Stimulated activated CD8-positive, alpha-beta memory T cell treated with anti-CD3 and anti-CD28 coated beads, Interleukin-7, amount 100 ng/mL, for 1 hour (primary cell): ENCODE data around the gene JUND.

Experiments
- DNase-seq, 2 donors: peaks; one replicate each; pipeline ENCODE4 v3.0.0-alpha.2; 2020; ENCODE audit warnings: low read depth in 2 of 2

The JUND gene

GRCh38 chr19:18269070-18269723, 12.2 kb downstream of the JUND start:
- DNase-seq, result no peak

GRCh38 chr19:18266771-18267686, 14.4 kb downstream of the JUND start:
- no peak for DNase-seq

- DNase-seq, result no peak
Measured at GRCh38 chr19:18265582-18265981, 15.8 kb downstream of the JUND start.

GRCh38 chr19:18264971-18265540, 16.4 kb downstream of the JUND start:
- no peak for DNase-seq

GRCh38 chr19:18264137-18264854, 17.1 kb downstream of the JUND start:
- no peak for DNase-seq

- DNase-seq, result no peak
Measured at GRCh38 chr19:18263324-18264136, 17.9 kb downstream of the JUND start.

- DNase-seq, result no peak
Measured at GRCh38 chr19:18262917-18263316, 18.5 kb downstream of the JUND start.

GRCh38 chr19:18262144-18262543, 19.3 kb downstream of the JUND start:
- DNase-seq, result no peak

GRCh38 chr19:18261474-18261873, 19.9 kb downstream of the JUND start:
- DNase-seq, result no peak

GRCh38 chr19:18259893-18260292, 21.5 kb downstream of the JUND start:
- DNase-seq, result no peak

- DNase-seq, result no peak
Measured at GRCh38 chr19:18257503-18258470, 23.6 kb downstream of the JUND start.

- DNase-seq, result no peak
Measured at GRCh38 chr19:18254546-18255503, 26.6 kb downstream of the JUND start.

GRCh38 chr19:18253716-18254115, 27.7 kb downstream of the JUND start:
- no peak for DNase-seq

- no peak for DNase-seq
Measured at GRCh38 chr19:18253130-18253529, 28.3 kb downstream of the JUND start.

GRCh38 chr19:18252370-18252717, 29.1 kb downstream of the JUND start:
- no peak for DNase-seq

- DNase-seq, result peak; percentile 61 to 82
Measured at GRCh38 chr19:18251587-18252369, 29.6 kb downstream of the JUND start.

- DNase-seq, result no peak
Measured at GRCh38 chr19:18249834-18250233, 31.6 kb downstream of the JUND start.

- DNase-seq, result no peak
Measured at GRCh38 chr19:18245297-18245696, 36.1 kb downstream of the JUND start.
